OCI-LY3 (cell line): ENCODE results near the gene SLC26A1.

Experiments used
- H2AFZ ChIP-seq: fragments of 200-600, 300-600 bp; shearing (Covaris generic); 2 replicates; pipeline ENCODE4 v1.6.0; 2014; ENCODE audit warnings: antibody characterized with exemption, low read depth, low read length
- H3K27ac ChIP-seq: fragments of 200-600, 300-600 bp; sonication (generic); 2 replicates; pipeline ENCODE4 v1.5.1; 2014; ENCODE audit warnings: mild to moderate bottlenecking, low read length, moderate library complexity, mixed read lengths
- H3K27me3 ChIP-seq: fragments of 200-600, 300-600 bp; sonication (generic); 2 replicates; pipeline ENCODE4 v1.6.1; 2014; ENCODE audit warnings: low read depth, low read length, mixed read lengths
- H3K36me3 ChIP-seq: fragments of 200-600, 300-600 bp; sonication (generic); replicated peaks from 2 replicates; pipeline ENCODE3; 2014; ENCODE audit warnings: low read depth, low read length, mixed read lengths
- H3K4me1 ChIP-seq: fragments of 300-600, 200-600 bp; sonication (generic); 2 replicates; pipeline ENCODE4 v1.6.1; 2014; ENCODE audit warnings: low read length, mixed read lengths
- H3K4me2 ChIP-seq: fragments of 200-600, 300-600 bp; sonication (generic); 2 replicates; pipeline ENCODE4 v1.6.1; 2014; ENCODE audit warnings: low read length, mixed read lengths
- H3K4me3 ChIP-seq: fragments of 300-600, 200-600 bp; sonication (generic); 2 replicates; pipeline ENCODE4 v1.5.1; 2014; ENCODE audit warnings: antibody characterized with exemption, mild to moderate bottlenecking, low read length, moderate library complexity
- H3K79me2 ChIP-seq: fragments of 300-600, 200-600 bp; shearing (Covaris generic); 2 replicates; pipeline ENCODE4 v1.6.1; 2014; ENCODE audit warnings: mild to moderate bottlenecking, low read length, mixed read lengths
- H3K9ac ChIP-seq: fragments of 300-600, 200-600 bp; shearing (Covaris generic); 2 replicates; pipeline ENCODE4 v1.6.0; 2014; ENCODE audit warnings: mild to moderate bottlenecking, low read length, moderate library complexity
- H3K9me3 ChIP-seq: fragments of 200-600, 300-600 bp; shearing (Covaris generic); 2 replicates; pipeline ENCODE4 v1.6.1; 2014; ENCODE audit warnings: low read length, mixed read lengths; ENCODE audit not compliant: insufficient read depth
- H4K20me1 ChIP-seq: fragments of 200-600, 300-600 bp; sonication (generic); 2 replicates; pipeline ENCODE4 v1.6.1; 2016; ENCODE audit warnings: low read length, mixed read lengths; ENCODE audit not compliant: insufficient read depth
- EZH2phosphoT487 ChIP-seq: fragments of 200-600 bp; shearing (Covaris generic); IDR thresholded peaks from 2 replicates; pipeline ENCODE4 v1.6.1; 2018; ENCODE audit warnings: antibody characterized with exemption, mixed run types, low read depth
- TF ChIP-seq, protein P1 (sequence below): fragments of 200-600, 300-600 bp; sonication (generic); IDR thresholded peaks from 2 replicates; pipeline ENCODE4 v1.5.1; 2014; ENCODE audit warnings: antibody characterized with exemption, low read length, low read depth

SLC26A1 gene

DNA sequence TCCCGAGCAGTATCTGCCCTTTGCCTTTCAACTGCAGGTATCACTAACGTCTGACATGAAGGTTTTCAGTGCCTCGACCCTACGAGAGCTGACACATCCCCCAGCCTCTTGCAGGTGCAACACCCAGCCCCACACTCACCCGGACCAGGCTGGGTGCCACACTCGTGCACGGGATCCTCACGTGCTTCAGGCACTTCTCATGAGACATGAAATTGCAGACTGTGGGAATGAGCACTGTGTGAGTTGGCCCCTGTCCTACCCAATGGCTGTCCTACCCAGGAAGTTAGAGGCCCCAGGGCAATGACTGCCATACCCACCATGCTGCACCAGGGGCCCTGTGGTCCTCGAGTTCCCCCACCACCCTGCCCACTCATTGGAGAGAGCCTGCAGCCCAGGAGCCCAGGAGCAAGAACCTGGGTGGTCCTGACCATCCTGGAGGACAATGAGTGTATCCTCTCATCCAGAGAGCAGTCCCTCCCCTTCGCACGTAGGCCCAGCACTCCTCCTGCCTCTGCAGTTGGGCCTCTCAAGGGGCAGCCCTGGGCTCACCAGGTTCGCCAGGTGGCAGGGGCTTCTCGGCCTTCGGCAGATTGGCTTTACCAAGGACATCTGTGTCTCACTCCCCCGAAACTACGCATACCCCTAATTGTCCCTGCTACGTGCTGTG lies 22.2 kb downstream of the SLC26A1 start:
- no peak overlapping the region for H3K4me2 ChIP-seq
- no peaks in the 10 kb centered on the region for H3K79me2 ChIP-seq
- H3K4me1 ChIP-seq = peaks cover 5% of the 10 kb centered on the region; the same call in 1 of the 2 replicates
- H3K4me3 ChIP-seq = no peak overlapping the region
- H3K27ac ChIP-seq = no peak overlapping the region
- H3K9ac ChIP-seq = no peak overlapping the region
- no peaks in the 10 kb centered on the region for H3K9me3 ChIP-seq
- no peaks in the 10 kb centered on the region for H4K20me1 ChIP-seq
- H3K27me3 ChIP-seq = no peaks in the 10 kb centered on the region
- TF ChIP-seq EZH2phosphoT487 = no peak
- TF ChIP-seq, protein P1, sequence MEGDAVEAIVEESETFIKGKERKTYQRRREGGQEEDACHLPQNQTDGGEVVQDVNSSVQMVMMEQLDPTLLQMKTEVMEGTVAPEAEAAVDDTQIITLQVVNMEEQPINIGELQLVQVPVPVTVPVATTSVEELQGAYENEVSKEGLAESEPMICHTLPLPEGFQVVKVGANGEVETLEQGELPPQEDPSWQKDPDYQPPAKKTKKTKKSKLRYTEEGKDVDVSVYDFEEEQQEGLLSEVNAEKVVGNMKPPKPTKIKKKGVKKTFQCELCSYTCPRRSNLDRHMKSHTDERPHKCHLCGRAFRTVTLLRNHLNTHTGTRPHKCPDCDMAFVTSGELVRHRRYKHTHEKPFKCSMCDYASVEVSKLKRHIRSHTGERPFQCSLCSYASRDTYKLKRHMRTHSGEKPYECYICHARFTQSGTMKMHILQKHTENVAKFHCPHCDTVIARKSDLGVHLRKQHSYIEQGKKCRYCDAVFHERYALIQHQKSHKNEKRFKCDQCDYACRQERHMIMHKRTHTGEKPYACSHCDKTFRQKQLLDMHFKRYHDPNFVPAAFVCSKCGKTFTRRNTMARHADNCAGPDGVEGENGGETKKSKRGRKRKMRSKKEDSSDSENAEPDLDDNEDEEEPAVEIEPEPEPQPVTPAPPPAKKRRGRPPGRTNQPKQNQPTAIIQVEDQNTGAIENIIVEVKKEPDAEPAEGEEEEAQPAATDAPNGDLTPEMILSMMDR = no peak
- H2AFZ ChIP-seq = no peak overlapping the region
- H3K36me3 ChIP-seq = no peaks in the 10 kb centered on the region

DNA sequence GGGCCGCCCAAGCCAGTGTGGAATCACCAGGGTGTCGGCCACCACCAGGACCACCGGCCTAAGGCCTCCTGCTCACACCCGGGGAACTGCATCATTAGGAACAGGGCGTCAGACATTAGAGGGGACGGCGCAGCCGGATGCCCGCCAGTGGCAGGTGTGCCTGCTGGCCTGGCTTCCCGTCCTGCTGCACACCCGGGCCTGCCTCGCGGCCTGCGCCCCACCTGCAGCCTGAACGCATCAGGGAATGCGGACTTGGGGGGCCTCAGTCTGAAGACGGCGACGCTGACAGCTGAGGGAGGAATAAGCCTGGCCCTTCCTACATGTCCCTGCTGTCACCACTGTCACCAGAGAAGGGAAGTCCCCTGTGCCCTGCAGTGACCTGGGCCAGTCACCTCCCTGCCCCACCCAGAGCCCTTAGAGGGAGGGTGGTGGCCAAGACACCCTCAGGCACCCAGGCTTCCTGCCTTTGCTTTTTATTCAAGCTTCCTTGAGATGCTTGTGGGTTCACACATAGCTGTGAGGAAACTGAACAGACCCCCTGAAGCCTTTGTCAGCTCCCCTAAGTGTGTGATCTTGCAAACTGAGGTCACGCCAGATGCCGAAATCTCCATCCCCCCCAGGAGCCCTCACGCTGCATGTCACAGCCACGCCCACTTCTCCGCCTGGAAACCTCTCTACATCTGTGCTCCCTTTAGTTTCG lies 23.0 kb downstream of the SLC26A1 start:
- Histone ChIP-seq H3K27ac (no peak overlapping the region), H3K4me1 (peaks cover 5% of the 10 kb centered on the region; the same call in 1 of the 2 replicates), H3K4me3 (no peak overlapping the region), H3K9ac (no peak overlapping the region), H3K4me2 (no peak overlapping the region), H4K20me1 (no peaks in the 10 kb centered on the region), H3K36me3 (no peaks in the 10 kb centered on the region), H2AFZ (no peak overlapping the region), H3K9me3 (no peaks in the 10 kb centered on the region), H3K79me2 (no peaks in the 10 kb centered on the region), H3K27me3 (no peaks in the 10 kb centered on the region)
- TF ChIP-seq EZH2phosphoT487 = no peak
- TF ChIP-seq, protein P1 = no peak

DNA sequence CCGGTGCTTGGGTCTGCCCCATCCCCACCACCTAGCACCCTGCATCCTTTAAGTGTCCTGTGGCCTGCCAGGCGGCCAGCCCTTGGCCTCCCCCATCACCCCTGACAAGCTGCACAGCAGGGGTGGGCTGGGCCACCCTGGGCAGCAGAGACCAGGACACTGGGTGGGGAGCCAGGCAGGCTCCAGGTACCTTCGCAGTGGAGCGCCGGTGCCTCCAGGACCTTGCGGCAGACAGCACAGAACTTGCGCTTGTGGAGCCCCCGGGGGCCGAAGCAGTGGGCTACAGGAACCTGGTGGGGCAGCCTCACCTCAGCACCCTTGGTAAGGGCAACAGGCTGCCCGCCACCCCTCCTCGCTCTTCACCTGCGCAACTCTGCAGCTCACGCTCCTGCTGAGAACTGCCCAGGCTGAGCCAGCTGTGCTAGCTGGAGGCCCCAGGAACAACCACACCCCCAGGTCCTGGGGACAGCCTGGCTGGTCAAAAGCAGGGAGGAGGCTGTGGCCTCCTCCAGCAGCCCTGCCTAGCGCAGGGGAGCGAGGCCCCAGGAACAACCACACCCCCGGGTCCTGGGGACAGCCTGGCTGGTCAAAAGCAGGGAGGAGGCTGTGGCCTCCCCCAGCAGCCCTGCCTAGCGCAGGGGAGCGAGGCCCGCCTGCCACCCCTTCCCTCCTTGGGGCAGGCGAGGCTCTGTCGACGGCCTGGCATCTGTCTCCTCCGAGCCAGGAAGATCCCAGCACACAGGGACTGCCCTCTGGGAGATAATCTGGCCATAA lies 24.4 kb downstream of the SLC26A1 start:
- H3K27ac ChIP-seq = no peak overlapping the region
- no peak overlapping the region for H3K4me3 ChIP-seq
- no peaks in the 10 kb centered on the region for H3K9me3 ChIP-seq
- no peak overlapping the region for H3K4me2 ChIP-seq
- no peaks in the 10 kb centered on the region for H3K79me2 ChIP-seq
- H3K4me1 ChIP-seq = peaks cover 5% of the 10 kb centered on the region; the same call in 1 of the 2 replicates
- no peaks in the 10 kb centered on the region for H3K36me3 ChIP-seq
- H4K20me1 ChIP-seq = no peaks in the 10 kb centered on the region
- H3K9ac ChIP-seq = no peak overlapping the region
- no peaks in the 10 kb centered on the region for H3K27me3 ChIP-seq
- TF ChIP-seq, protein P1 = no peak
- no peak for TF ChIP-seq EZH2phosphoT487
- H2AFZ ChIP-seq = no peak overlapping the region

DNA sequence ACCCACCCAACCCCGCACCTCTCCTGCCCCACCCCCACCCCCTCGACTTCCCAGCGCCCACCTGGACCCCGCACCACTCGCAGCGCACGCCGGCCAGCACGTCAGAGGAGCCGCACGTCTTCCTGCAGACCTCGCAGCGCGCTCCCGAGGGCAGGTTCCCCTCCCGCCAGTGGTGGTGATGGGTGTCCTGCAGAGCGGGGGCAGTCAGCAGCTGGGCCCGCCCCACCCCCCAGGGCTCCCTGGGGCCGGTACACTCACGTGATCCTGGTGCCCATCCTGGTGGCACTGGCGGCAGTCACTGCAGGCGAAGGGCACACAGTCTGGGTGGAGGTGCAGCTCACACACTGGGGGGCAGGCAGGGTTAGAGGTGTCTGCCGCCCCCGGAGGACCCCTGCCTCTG lies 25.0 kb downstream of the SLC26A1 start:
- TF ChIP-seq EZH2phosphoT487 = no peak
- TF ChIP-seq, protein P1 = no peak
- Histone ChIP-seq H3K9ac (no peak overlapping the region), H3K79me2 (no peaks in the 10 kb centered on the region), H3K4me1 (peaks cover 5% of the 10 kb centered on the region; the same call in 1 of the 2 replicates), H2AFZ (no peak overlapping the region), H3K9me3 (no peaks in the 10 kb centered on the region), H3K4me2 (no peak overlapping the region), H3K36me3 (no peaks in the 10 kb centered on the region), H3K27me3 (no peaks in the 10 kb centered on the region), H3K4me3 (no peak overlapping the region), H3K27ac (no peak overlapping the region), H4K20me1 (no peaks in the 10 kb centered on the region)
